IPS DF 4.7 (cell line): Measurements from ENCODE around the gene EXOSC2.

Experiments
- DNase-seq: peaks from one replicate; pipeline ENCODE4 v3.0.0-alpha.2; 2013; ENCODE audit warnings: low spot score; ENCODE audit errors: extremely low read depth

The EXOSC2 gene

GRCh38 chr9:130696996-130697395, 3.4 kb downstream of the EXOSC2 start:
- no peak for DNase-seq

GRCh38 chr9:130698514-130698913, 4.9 kb downstream of the EXOSC2 start:
- no peak for DNase-seq

- no peak for DNase-seq
Observed at GRCh38 chr9:130699047-130699446, 5.5 kb downstream of the EXOSC2 start.

GRCh38 chr9:130701059-130702022, 7.8 kb downstream of the EXOSC2 start:
- DNase-seq, result no peak

GRCh38 chr9:130703501-130703900, 9.9 kb downstream of the EXOSC2 start:
- DNase-seq, result no peak

GRCh38 chr9:130707225-130707976, 13.8 kb downstream of the EXOSC2 start:
- DNase-seq, result no peak

GRCh38 chr9:130710822-130711352, 17.3 kb downstream of the EXOSC2 start:
- no peak for DNase-seq

- DNase-seq, result no peak
Observed at GRCh38 chr9:130711469-130711868, 17.9 kb downstream of the EXOSC2 start.

GRCh38 chr9:130712564-130713285, 19.1 kb downstream of the EXOSC2 start:
- peak; percentile 86 for DNase-seq

GRCh38 chr9:130713286-130713960, 19.8 kb downstream of the EXOSC2 start:
- no peak for DNase-seq

- DNase-seq, result no peak
Observed at GRCh38 chr9:130714586-130715110, 21.1 kb downstream of the EXOSC2 start.

GRCh38 chr9:130715270-130715669, 21.7 kb downstream of the EXOSC2 start:
- no peak for DNase-seq

- DNase-seq, result no peak
Observed at GRCh38 chr9:130718562-130718961, 25.0 kb downstream of the EXOSC2 start.

GRCh38 chr9:130720762-130721161, 27.2 kb downstream of the EXOSC2 start:
- no peak for DNase-seq

GRCh38 chr9:130728721-130729120, 35.1 kb downstream of the EXOSC2 start:
- no peak for DNase-seq

GRCh38 chr9:130729145-130729544, 35.6 kb downstream of the EXOSC2 start:
- no peak for DNase-seq

GRCh38 chr9:130731355-130731754, 37.8 kb downstream of the EXOSC2 start:
- no peak for DNase-seq

GRCh38 chr9:130732136-130732535, 38.6 kb downstream of the EXOSC2 start:
- DNase-seq, result no peak

GRCh38 chr9:130732793-130733221, 39.2 kb downstream of the EXOSC2 start:
- no peak for DNase-seq

- DNase-seq, result no peak
Observed at GRCh38 chr9:130735566-130735965, 42.0 kb downstream of the EXOSC2 start.

- DNase-seq, result no peak
Observed at GRCh38 chr9:130736834-130737233, 43.3 kb downstream of the EXOSC2 start.
